GM12878 (cell line): Measurements from ENCODE around the gene NUBPL. TPM values are rescaled to one million over a fixed set of nuclear protein-coding genes. Genes with fewer than 3 reads are reported as not detected.

Source experiments
- ATAC-seq: fragments of 200-7000 bp; cut with Tn5 transposase; 3 replicates; pipeline ENCODE4 v1.9.1; 2020; ENCODE audit warnings: mild to moderate bottlenecking, moderate library complexity
- BruUV-seq: library from RNA; stranded (reverse); fragments of 400-500 nt; replicated peaks from 2 replicates; lab custom pipeline; 2021; lab: Mats Ljungman, UMichigan
- CTCF ChIA-PET: fragments of 300-600 bp; sonication (Branson Sonifier 250); formaldehyde crosslinking; extraction: SDS; loops from one replicate; lab custom pipeline; 2021; ENCODE audit warnings: inconsistent platforms; lab: Yijun Ruan, JAX
- POLR2A ChIA-PET: fragments of 350-600 bp; formaldehyde crosslinking; extraction: SDS; loops from one replicate; lab custom pipeline; 2021; ENCODE audit warnings: inconsistent platforms; lab: Charles Lee
- RAD21 ChIA-PET: fragments of 300-600 bp; sonication (Branson Sonifier 250); formaldehyde crosslinking; loops from one replicate; lab custom pipeline; 2023; ENCODE audit warnings: antibody characterized with exemption; ENCODE audit not compliant: unreplicated experiment; lab: Charles Lee
- SMC1A ChIA-PET: fragments of 300-600 bp; sonication (Branson Sonifier 250); formaldehyde crosslinking; loops from one replicate; lab custom pipeline; 2023; ENCODE audit not compliant: unreplicated experiment, uncharacterized antibody; lab: Charles Lee
- DNase-seq: peaks from one replicate; pipeline ENCODE4 v3.0.0-alpha.2; 2011; ENCODE audit warnings: low read depth, low spot score
- FAIRE-seq: peaks from 3 replicates; lab custom pipeline; 2011; peaks lifted over from hg19 to GRCh38; lab: Jason Lieb, UNC
- H2AFZ ChIP-seq: 2 replicates; pipeline ENCODE4 v1.6.0; 2011; ENCODE audit warnings: low read depth, low read length, control low read depth; ENCODE audit not compliant: control insufficient read depth
- H3K27ac ChIP-seq: 2 replicates; pipeline ENCODE4 v1.5.1; 2011; ENCODE audit warnings: control low read depth; ENCODE audit not compliant: control insufficient read depth, insufficient read depth
- H3K27me3 ChIP-seq, 2 experiments: replicated peaks in 1 of 2; 2 replicates each; pipeline versions ENCODE4 v1.6.0 to v1.6.1; 2011; ENCODE audit warnings: low read length in 1 of 2; ENCODE audit not compliant: control insufficient read depth in 2 of 2, insufficient read depth in 2 of 2
- H3K36me3 ChIP-seq, 2 experiments: 2 replicates each; pipeline ENCODE4 v1.5.1; 2011; ENCODE audit warnings: low read length in 1 of 2; ENCODE audit not compliant: control insufficient read depth in 2 of 2, insufficient read depth in 2 of 2
- H3K4me1 ChIP-seq: 2 replicates; pipeline ENCODE4 v1.6.1; 2011; ENCODE audit warnings: mild to moderate bottlenecking, low read length, moderate library complexity, mixed read lengths; ENCODE audit not compliant: control insufficient read depth, insufficient read depth
- H3K4me2 ChIP-seq: 2 replicates; pipeline ENCODE4 v1.6.0; 2011; ENCODE audit warnings: control low read depth; ENCODE audit not compliant: control insufficient read depth, insufficient read depth
- H3K4me3 ChIP-seq: fragments of 200-600 bp; sonication (generic); 2 replicates; pipeline ENCODE4 v1.5.1; 2016
- H3K79me2 ChIP-seq: 2 replicates; pipeline ENCODE4 v1.6.0; 2011; ENCODE audit warnings: low read length; ENCODE audit not compliant: control insufficient read depth, insufficient read depth
- H3K9ac ChIP-seq: 2 replicates; pipeline ENCODE4 v1.8.0; 2011; ENCODE audit warnings: low read length, control low read depth, mixed read lengths; ENCODE audit not compliant: control insufficient read depth, insufficient read depth
- H3K9me3 ChIP-seq: replicated peaks from 3 replicates; pipeline ENCODE4 v1.5.1; 2011; ENCODE audit warnings: mild to moderate bottlenecking, low read length; ENCODE audit not compliant: control insufficient read depth, insufficient read depth
- H4K20me1 ChIP-seq: 2 replicates; pipeline ENCODE4 v1.6.0; 2011; ENCODE audit not compliant: control insufficient read depth, insufficient read depth
- HDAC2 ChIP-seq: fragments of 200-600 bp; sonication (generic); IDR thresholded peaks from 2 replicates; pipeline ENCODE4 v1.6.1; 2017
- NR2C2 ChIP-seq: IDR thresholded peaks from 2 replicates; pipeline ENCODE4 v1.6.1; 2011; ENCODE audit warnings: borderline replicate concordance, low read depth; ENCODE audit not compliant: control insufficient read depth, insufficient read length
- SRF ChIP-seq, 2 experiments: IDR thresholded peaks; 2 replicates each; pipeline ENCODE4 v1.6.1; 2011; ENCODE audit warnings: low read depth in 2 of 2, low read length in 2 of 2, mild to moderate bottlenecking in 1 of 2, moderate library complexity in 1 of 2
- WGBS: methylation state at CpG from one replicate; pipeline ENCODE4 v1.1.6; 2016; ENCODE audit warnings: low lambda C conversion rate; ENCODE audit not compliant: insufficient replicate concordance, insufficient coverage; ENCODE audit errors: missing lambda C conversion rate; 5-methylcytosine and 5-hydroxymethylcytosine counted together
- in situ Hi-C: fragments of 300-500 bp; cut with MboI; formaldehyde crosslinking; loops from 9 replicates; pipeline ENCODE4 v1.14.3; 2018; ENCODE audit warnings: mixed read lengths
- intact Hi-C: fragments of 100-400 bp; cut with micrococcal nuclease; formaldehyde crosslinking; loops from one replicate; pipeline ENCODE4 v1.14.2; 2022; ENCODE audit not compliant: unreplicated experiment
- polyA plus RNA-seq, 11 experiments: library from polyadenylated mRNA; depleted of rRNA in 4 of 11; unstranded in 6 of 11; stranded (reverse) in 5 of 11; fragments of >200 nt; fragmentation: Nextera tagmentation in 4 of 11; fragmentation: Illumina TruSeq in 1 of 11; extraction: Ambion mirVana in 4 of 11; extraction: Trizol in 1 of 11; gene quantifications; 1 replicate in 1 of 11; 2 replicates in 10 of 11; pipeline versions ENCODE4 v1.2.1 to v1.2.3, GENCODE V29; 2011 to 2016; ENCODE audit warnings: inconsistent platforms in 2 of 11, missing spikeins in 2 of 11, low read depth in 1 of 11
- total RNA-seq, 4 experiments: library from RNA; depleted of rRNA in 3 of 4; stranded (reverse); fragments of >200 nt in 3 of 4; fragmentation: Illumina TruSeq in 1 of 4; extraction: Trizol in 1 of 4; gene quantifications; 2 replicates each; pipeline versions ENCODE4 v1.2.1 to v1.2.3, GENCODE V29; 2013 to 2021
- TF ChIP-seq, protein P1 (sequence below): IDR thresholded peaks from 2 replicates; pipeline ENCODE4 v1.6.1; 2012; ENCODE audit warnings: low read depth, low read length, improper control_type of control experiment

NUBPL gene
- total and polyA plus RNA-seq, 10 of the 15 experiments (the other 5 are each of a cell fraction or from before 2014, with no cell fraction given) = 3.4 to 11.6 (median 8.1) TPM

DNA sequence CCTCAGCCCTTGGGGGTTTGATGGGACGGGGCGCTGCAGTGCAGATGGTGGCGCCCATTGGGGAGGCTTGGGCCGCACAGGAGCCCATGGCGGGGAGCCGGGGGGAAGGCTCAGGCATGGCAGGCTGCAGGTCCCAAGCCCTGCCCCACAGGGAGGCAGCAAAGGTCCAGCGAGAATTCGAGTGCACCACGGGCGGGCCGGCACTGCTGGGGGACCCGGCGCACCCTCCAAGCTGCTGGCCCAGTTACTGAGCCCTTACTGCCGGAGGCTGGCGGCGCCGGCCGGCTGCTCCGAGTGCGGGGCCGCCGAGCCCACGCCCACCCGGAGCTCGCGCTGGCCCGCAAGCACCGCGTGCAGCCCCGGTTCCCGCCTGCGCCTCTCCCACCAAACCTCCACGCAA lies 34.1 kb upstream of the NUBPL start:
- H3K4me3 ChIP-seq = no peak overlapping the region
- no peak for DNase-seq
- no peaks in the 10 kb centered on the region for H3K79me2 ChIP-seq
- no peak overlapping the region for H3K4me2 ChIP-seq
- POLR2A ChIA-PET = no interaction called here
- TF ChIP-seq SRF (IDR thresholded peaks at IDR 0.05; ENCODE audit: low read depth in 2 of 2, low read length in 2 of 2) = no peak
- TF ChIP-seq, all 136 proteins: peak for 0
- H3K4me1 ChIP-seq = no peaks in the 10 kb centered on the region
- intact Hi-C loops = no loop called here
- 84% methylated on average over 21 of the region's 33 CpGs for WGBS
- no peaks in the 10 kb centered on the region for H4K20me1 ChIP-seq
- no peaks in the 10 kb centered on the region for H3K9me3 ChIP-seq
- ChIA-PET CTCF (no interaction called here), RAD21 (no interaction called here), SMC1A (no interaction called here)
- no TSS peak for BruUV-seq
- in situ Hi-C loops = no loop called here
- H3K27ac ChIP-seq = no peak overlapping the region
- no peaks in the 10 kb centered on the region for H3K36me3 ChIP-seq
- no peak overlapping the region for H2AFZ ChIP-seq
- no peak for FAIRE-seq
- H3K9ac ChIP-seq = no peak overlapping the region
- H3K27me3 ChIP-seq = no peaks in the 10 kb centered on the region
- ATAC-seq = no peak

DNA sequence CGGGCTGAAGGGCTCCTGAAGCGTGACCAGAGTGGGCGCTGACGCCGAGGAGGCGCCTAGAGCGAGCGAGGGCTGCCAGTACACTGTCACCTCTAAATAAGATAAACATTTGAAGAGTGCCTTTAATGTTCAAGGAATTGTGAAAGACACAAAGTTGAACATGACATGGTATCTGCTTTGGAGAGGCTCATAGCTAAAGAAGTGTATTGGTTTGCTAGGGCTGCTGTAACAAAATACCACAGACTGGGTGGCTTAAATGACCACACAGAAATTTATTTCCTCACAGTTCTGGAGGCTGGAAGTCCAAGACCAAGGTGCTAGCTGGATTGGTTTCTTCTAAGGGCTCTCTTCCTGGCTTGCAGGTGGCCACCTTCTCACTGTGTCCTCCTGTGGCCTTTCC lies 33.7 kb upstream of the NUBPL start:
- no peak for TF ChIP-seq NR2C2
- TF ChIP-seq HDAC2 = no peak
- TF ChIP-seq, protein P1, sequence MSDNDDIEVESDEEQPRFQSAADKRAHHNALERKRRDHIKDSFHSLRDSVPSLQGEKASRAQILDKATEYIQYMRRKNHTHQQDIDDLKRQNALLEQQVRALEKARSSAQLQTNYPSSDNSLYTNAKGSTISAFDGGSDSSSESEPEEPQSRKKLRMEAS = no peak
- TF ChIP-seq, all 136 proteins: peak for 0
- no peaks in the 10 kb centered on the region for H3K79me2 ChIP-seq
- H3K27ac ChIP-seq = no peak overlapping the region
- BruUV-seq = no TSS peak
- DNase-seq (no peak), ATAC-seq (no peak), FAIRE-seq (no peak)
- H3K36me3 ChIP-seq = no peaks in the 10 kb centered on the region
- intact Hi-C loops (no loop called here), in situ Hi-C loops (no loop called here)
- H3K9ac ChIP-seq = no peak overlapping the region
- H3K9me3 ChIP-seq = no peaks in the 10 kb centered on the region
- WGBS = 42% methylated on average over 8 of the region's 8 CpGs
- POLR2A ChIA-PET = no interaction called here
- no peak overlapping the region for H2AFZ ChIP-seq
- H3K4me1 ChIP-seq = no peaks in the 10 kb centered on the region
- no peak overlapping the region for H3K4me3 ChIP-seq
- no peak overlapping the region for H3K4me2 ChIP-seq
- SMC1A ChIA-PET = no interaction called here
- H3K27me3 ChIP-seq = no peaks in the 10 kb centered on the region
- RAD21 ChIA-PET = no interaction called here
- CTCF ChIA-PET = no interaction called here
- no peaks in the 10 kb centered on the region for H4K20me1 ChIP-seq
